OCI-M2 (cell line): ENCODE results near the gene EML3.

Experiments
- DNase-seq: peaks from one replicate; lab custom pipeline; 2025; ENCODE audit not compliant: unreplicated experiment; lab: John Stamatoyannopoulos, UW

The EML3 gene

GRCh38 chr11:62553080-62553838 lies 59.3 kb downstream of the EML3 start:
- no peak for DNase-seq

GRCh38 chr11:62552485-62553079 lies 60.0 kb downstream of the EML3 start:
- no peak for DNase-seq
